ENCODE data around the gene GSTO2. TPM values are rescaled to one million over a fixed set of nuclear protein-coding genes. Genes with fewer than 3 reads are reported as not detected.

Gene GSTO2
- total and polyA plus RNA-seq, 2 of the 13 experiments (the other 11 are each of a cell fraction or from before 2014, with no cell fraction given) = 2.1 to 7.9 TPM

DNA sequence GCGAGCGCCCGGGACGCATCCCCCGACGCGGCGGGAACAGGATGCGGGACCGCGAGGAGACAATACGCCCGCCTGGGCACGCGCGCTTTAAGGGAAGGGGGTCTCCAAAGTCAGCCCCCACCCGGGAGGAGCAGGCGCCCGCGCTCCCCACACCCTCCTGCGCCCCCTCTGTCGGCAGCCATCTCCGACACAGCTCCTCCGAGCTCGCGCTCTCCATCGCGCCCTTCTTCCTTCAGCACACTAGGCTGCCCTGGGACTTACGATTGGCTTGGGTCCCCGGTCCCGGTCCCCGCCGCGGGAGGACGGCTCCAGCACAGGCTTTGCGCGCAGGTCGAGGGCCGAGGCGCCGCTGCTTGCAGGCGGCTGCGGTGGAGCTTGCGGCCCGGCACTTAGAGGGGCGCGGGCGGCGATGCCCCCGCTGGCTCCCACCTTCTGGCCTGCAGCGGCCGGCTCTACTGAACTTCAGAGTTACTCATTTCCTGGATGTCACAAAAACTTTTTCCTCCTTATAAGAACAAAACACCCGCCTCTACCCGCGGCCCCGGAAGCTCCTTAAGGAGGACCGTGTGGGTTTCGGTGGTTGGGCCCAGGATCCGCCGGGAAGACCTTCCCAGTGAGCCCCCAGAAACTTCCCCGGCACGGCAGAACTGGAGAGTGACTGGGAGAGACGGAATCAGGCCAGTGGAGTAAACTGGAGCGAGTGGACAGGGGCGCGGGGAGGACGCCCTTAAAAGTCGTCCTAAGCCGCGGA lies 69.2 kb downstream of the GSTO2 start, which contains the start of gene ITPRIP (continued):
- peak; percentile 92 for TF ChIP-seq ZNF891 (CRISPR knock-in tag; IDR thresholded peaks at IDR 0.05)
- TF ChIP-seq KLF6 (CRISPR knock-in tag; IDR thresholded peaks at IDR 0.05) = peak; percentile 67; the same call in 1 of the 2 replicates
- TF ChIP-seq ZNF10 (CRISPR knock-in tag; IDR thresholded peaks at IDR 0.05; ENCODE audit: borderline replicate concordance, low read depth) = no peak
- no peak for TF ChIP-seq ZNF788 (CRISPR knock-in tag; IDR thresholded peaks at IDR 0.05; ENCODE audit: borderline replicate concordance)
- no peak; the same call in 1 of the 2 replicates for TF ChIP-seq HOXD1 (CRISPR knock-in tag; IDR thresholded peaks at IDR 0.05)
- no peak for TF ChIP-seq ZNF260 (CRISPR knock-in tag; IDR thresholded peaks at IDR 0.05; ENCODE audit: borderline replicate concordance, low read depth)
- TF ChIP-seq ARID2 (CRISPR knock-in tag; IDR thresholded peaks at IDR 0.05; ENCODE audit: borderline replicate concordance) = peak; percentile 82; the same call in 1 of the 2 replicates
- TF ChIP-seq, protein P1, sequence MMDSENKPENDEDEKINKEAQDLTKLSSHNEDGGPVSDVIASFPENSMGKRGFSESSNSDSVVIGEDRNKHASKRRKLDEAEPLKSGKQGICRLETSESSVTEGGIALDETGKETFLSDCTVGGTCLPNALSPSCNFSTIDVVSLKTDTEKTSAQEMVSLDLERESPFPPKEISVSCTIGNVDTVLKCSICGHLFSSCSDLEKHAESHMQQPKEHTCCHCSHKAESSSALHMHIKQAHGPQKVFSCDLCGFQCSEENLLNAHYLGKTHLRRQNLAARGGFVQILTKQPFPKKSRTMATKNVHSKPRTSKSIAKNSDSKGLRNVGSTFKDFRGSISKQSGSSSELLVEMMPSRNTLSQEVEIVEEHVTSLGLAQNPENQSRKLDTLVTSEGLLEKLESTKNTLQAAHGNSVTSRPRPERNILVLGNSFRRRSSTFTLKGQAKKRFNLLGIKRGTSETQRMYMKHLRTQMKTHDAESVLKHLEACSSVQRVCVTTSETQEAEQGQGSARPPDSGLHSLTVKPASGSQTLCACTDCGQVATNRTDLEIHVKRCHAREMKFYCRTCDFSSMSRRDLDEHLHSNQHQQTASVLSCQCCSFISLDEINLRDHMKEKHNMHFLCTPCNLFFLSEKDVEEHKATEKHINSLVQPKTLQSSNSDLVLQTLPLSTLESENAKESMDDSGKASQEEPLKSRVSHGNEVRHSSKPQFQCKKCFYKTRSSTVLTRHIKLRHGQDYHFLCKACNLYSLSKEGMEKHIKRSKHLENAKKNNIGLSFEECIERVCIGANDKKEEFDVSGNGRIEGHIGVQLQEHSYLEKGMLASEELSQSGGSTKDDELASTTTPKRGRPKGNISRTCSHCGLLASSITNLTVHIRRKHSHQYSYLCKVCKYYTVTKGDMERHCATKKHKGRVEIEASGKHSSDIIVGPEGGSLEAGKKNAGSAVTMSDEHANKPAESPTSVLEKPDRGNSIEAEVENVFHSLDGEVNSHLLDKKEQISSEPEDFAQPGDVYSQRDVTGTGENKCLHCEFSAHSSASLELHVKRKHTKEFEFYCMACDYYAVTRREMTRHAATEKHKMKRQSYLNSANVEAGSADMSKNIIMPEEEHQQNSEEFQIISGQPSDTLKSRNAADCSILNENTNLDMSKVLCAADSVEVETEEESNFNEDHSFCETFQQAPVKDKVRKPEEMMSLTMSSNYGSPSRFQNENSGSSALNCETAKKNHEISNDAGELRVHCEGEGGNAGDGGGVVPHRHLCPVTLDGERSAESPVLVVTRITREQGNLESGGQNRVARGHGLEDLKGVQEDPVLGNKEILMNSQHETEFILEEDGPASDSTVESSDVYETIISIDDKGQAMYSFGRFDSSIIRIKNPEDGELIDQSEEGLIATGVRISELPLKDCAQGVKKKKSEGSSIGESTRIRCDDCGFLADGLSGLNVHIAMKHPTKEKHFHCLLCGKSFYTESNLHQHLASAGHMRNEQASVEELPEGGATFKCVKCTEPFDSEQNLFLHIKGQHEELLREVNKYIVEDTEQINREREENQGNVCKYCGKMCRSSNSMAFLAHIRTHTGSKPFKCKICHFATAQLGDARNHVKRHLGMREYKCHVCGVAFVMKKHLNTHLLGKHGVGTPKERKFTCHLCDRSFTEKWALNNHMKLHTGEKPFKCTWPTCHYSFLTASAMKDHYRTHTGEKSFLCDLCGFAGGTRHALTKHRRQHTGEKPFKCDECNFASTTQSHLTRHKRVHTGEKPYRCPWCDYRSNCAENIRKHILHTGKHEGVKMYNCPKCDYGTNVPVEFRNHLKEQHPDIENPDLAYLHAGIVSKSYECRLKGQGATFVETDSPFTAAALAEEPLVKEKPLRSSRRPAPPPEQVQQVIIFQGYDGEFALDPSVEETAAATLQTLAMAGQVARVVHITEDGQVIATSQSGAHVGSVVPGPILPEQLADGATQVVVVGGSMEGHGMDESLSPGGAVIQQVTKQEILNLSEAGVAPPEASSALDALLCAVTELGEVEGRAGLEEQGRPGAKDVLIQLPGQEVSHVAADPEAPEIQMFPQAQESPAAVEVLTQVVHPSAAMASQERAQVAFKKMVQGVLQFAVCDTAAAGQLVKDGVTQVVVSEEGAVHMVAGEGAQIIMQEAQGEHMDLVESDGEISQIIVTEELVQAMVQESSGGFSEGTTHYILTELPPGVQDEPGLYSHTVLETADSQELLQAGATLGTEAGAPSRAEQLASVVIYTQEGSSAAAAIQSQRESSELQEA (CRISPR knock-in tag; IDR thresholded peaks at IDR 0.05; ENCODE audit: not compliant biosample characterization) = peak; percentile 73
- TF ChIP-seq, protein P2, sequence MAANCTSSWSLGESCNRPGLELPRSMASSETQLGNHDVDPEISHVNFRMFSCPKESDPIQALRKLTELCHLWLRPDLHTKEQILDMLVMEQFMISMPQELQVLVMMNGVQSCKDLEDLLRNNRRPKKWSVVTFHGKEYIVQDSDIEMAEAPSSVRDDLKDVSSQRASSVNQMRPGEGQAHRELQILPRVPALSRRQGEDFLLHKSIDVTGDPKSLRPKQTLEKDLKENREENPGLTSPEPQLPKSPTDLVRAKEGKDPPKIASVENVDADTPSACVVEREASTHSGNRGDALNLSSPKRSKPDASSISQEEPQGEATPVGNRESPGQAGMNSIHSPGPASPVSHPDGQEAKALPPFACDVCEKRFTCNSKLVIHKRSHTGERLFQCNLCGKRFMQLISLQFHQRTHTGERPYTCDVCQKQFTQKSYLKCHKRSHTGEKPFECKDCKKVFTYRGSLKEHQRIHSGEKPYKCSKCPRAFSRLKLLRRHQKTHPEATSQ (CRISPR knock-in tag; IDR thresholded peaks at IDR 0.05; ENCODE audit: borderline replicate concordance) = 0 out of 2 replicates have a peak, but pooled peaks have one; percentile 52
- TF ChIP-seq MTA1 (CRISPR knock-in tag; IDR thresholded peaks at IDR 0.05; ENCODE audit: borderline replicate concordance) = 0 out of 2 replicates have a peak, but pooled peaks have one; percentile 19

Measured in HepG2 (cell line).